H1 (cell line): ENCODE data around the gene LRRC61. TPM values are rescaled to one million over a fixed set of nuclear protein-coding genes. Genes with fewer than 3 reads are reported as not detected.
A peak's percentile ranks its signal among the peaks of the same experiment; 100 is the strongest.

Experiments
- CTCF ChIA-PET: fragments of 300-600 bp; sonication (Branson Sonifier 250); formaldehyde crosslinking; loops from one replicate; lab custom pipeline; 2021; ENCODE audit not compliant: partially characterized antibody; lab: Charles Lee
- POLR2A ChIA-PET: fragments of 300-600 bp; sonication (Branson Sonifier 250); formaldehyde crosslinking; loops from one replicate; lab custom pipeline; 2021; ENCODE audit warnings: inconsistent platforms; ENCODE audit not compliant: partially characterized antibody; lab: Charles Lee
- DNase-seq, 2 experiments: peaks; one replicate each; pipeline versions ENCODE4 v3.0.0 to v3.0.0-alpha.2; 2010 to 2022; ENCODE audit warnings: low spot score in 2 of 2, low read depth in 1 of 2, mixed read lengths in 1 of 2
- FAIRE-seq: peaks from 2 replicates; lab custom pipeline; 2011; peaks lifted over from hg19 to GRCh38; lab: Jason Lieb, UNC
- H2AFZ ChIP-seq: 2 replicates; pipeline ENCODE4 v1.8.1; 2012; ENCODE audit warnings: low read length, inconsistent platforms
- H2AK5ac ChIP-seq: 2 replicates; pipeline ENCODE4 v1.6.1; 2013; ENCODE audit warnings: low read depth, low read length
- H2BK120ac ChIP-seq: replicated peaks from 2 replicates; pipeline ENCODE3; 2013; ENCODE audit warnings: low read depth, low read length, inconsistent platforms
- H2BK12ac ChIP-seq: 2 replicates; pipeline ENCODE4 v1.6.1; 2013; ENCODE audit warnings: low read depth, low read length
- H2BK15ac ChIP-seq: 2 replicates; pipeline ENCODE4 v1.6.1; 2013; ENCODE audit warnings: low read length
- H2BK20ac ChIP-seq: 2 replicates; pipeline ENCODE4 v1.6.1; 2013; ENCODE audit warnings: low read length
- H2BK5ac ChIP-seq: 2 replicates; pipeline ENCODE4 v1.6.1; 2013; ENCODE audit warnings: low read depth, low read length
- H3K14ac ChIP-seq: 2 replicates; pipeline ENCODE4 v1.6.1; 2013; ENCODE audit warnings: inconsistent platforms; ENCODE audit not compliant: insufficient read length
- H3K18ac ChIP-seq: 2 replicates; pipeline ENCODE4 v1.6.1; 2013; ENCODE audit warnings: low read length; ENCODE audit errors: extremely low read depth
- H3K23ac ChIP-seq: 2 replicates; pipeline ENCODE4 v1.6.1; 2013; ENCODE audit warnings: inconsistent platforms; ENCODE audit not compliant: insufficient read length
- H3K23me2 ChIP-seq: 2 replicates; pipeline ENCODE4 v1.6.1; 2013; ENCODE audit warnings: low read depth, low read length
- H3K27ac ChIP-seq: 2 replicates; pipeline ENCODE4 v1.6.1; 2011; ENCODE audit warnings: low read depth, low read length, inconsistent platforms
- H3K27me3 ChIP-seq, 4 experiments: replicated peaks in 1 of 4; 1 replicate in 1 of 4; 2 replicates in 3 of 4; pipeline versions ENCODE4 v1.6.1 to v1.8.1; 2011 to 2013; ENCODE audit warnings: low read length in 3 of 4, mild to moderate bottlenecking in 3 of 4, inconsistent platforms in 2 of 4, mixed read lengths in 2 of 4, moderate library complexity in 1 of 4; ENCODE audit not compliant: control insufficient read depth in 3 of 4, insufficient read depth in 3 of 4; ENCODE audit errors: extremely low read depth in 1 of 4
- H3K36me3 ChIP-seq, 4 experiments: 2 replicates each; pipeline versions ENCODE4 v1.6.1 to v1.8.1; 2011 to 2013; ENCODE audit warnings: mild to moderate bottlenecking in 4 of 4, low read length in 3 of 4, moderate library complexity in 2 of 4, control low read depth in 1 of 4, inconsistent platforms in 1 of 4; ENCODE audit not compliant: insufficient read depth in 4 of 4, control insufficient read depth in 2 of 4
- H3K4ac ChIP-seq: replicated peaks from 2 replicates; pipeline ENCODE3; 2013; ENCODE audit warnings: low read length, low read depth, mixed read lengths, inconsistent platforms; ENCODE audit not compliant: insufficient read length
- H3K4me1 ChIP-seq, 4 experiments: replicated peaks in 1 of 4; 1 replicate in 1 of 4; 2 replicates in 3 of 4; pipeline versions ENCODE4 v1.6.1 to v1.8.1; 2011 to 2013; ENCODE audit warnings: low read length in 3 of 4, inconsistent platforms in 2 of 4, mixed read lengths in 1 of 4; ENCODE audit not compliant: insufficient read depth in 4 of 4, control insufficient read depth in 3 of 4
- H3K4me2 ChIP-seq, 2 experiments: 2 replicates each; pipeline versions ENCODE4 v1.6.1 to v1.8.1; 2011 to 2013; ENCODE audit warnings: low read depth in 2 of 2, low read length in 2 of 2, control low read depth in 1 of 2, inconsistent platforms in 1 of 2, mild to moderate bottlenecking in 1 of 2; ENCODE audit not compliant: insufficient read depth in 1 of 2
- H3K4me3 ChIP-seq, 4 experiments: fragments of 200-600, 300-600 bp in 1 of 4; sonication (generic), shearing (Covaris generic), sonication (Bioruptor Twin) in 1 of 4; 2 replicates each; pipeline versions ENCODE4 v1.5.1 to v1.8.1; 2011 to 2016; ENCODE audit warnings: low read length in 4 of 4, low read depth in 3 of 4, control low read depth in 2 of 4, inconsistent platforms in 2 of 4, mild to moderate bottlenecking in 2 of 4, mixed read lengths in 1 of 4, moderate library complexity in 1 of 4; ENCODE audit not compliant: insufficient read depth in 2 of 4; ENCODE audit errors: extremely low read depth in 1 of 4
- H3K56ac ChIP-seq: replicated peaks from 2 replicates; pipeline ENCODE3; 2013; ENCODE audit warnings: low read depth, mild to moderate bottlenecking, mixed read lengths, low read length, inconsistent platforms; ENCODE audit not compliant: insufficient read length
- H3K79me1 ChIP-seq: 2 replicates; pipeline ENCODE4 v1.6.1; 2013; ENCODE audit warnings: low read depth, low read length, control low read depth
- H3K79me2 ChIP-seq, 2 experiments: 2 replicates each; pipeline versions ENCODE4 v1.6.1 to v1.8.1; 2012 to 2013; ENCODE audit warnings: low read length in 2 of 2, mild to moderate bottlenecking in 2 of 2, inconsistent platforms in 1 of 2; ENCODE audit not compliant: insufficient read depth in 2 of 2, control insufficient read depth in 1 of 2
- H3K9ac ChIP-seq, 4 experiments: replicated peaks in 1 of 4; 1 replicate in 1 of 4; 2 replicates in 3 of 4; pipeline versions ENCODE4 v1.6.1 to v1.8.1; 2011 to 2013; ENCODE audit warnings: low read depth in 3 of 4, low read length in 3 of 4, control low read depth in 2 of 4, mild to moderate bottlenecking in 2 of 4, moderate library complexity in 2 of 4, inconsistent platforms in 1 of 4; ENCODE audit errors: extremely low read depth in 1 of 4
- H3K9me3 ChIP-seq, 2 experiments: 2 replicates each; pipeline versions ENCODE4 v1.6.1 to v1.8.1; 2012 to 2013; ENCODE audit warnings: mild to moderate bottlenecking in 2 of 2, moderate library complexity in 2 of 2, control low read depth in 1 of 2, inconsistent platforms in 1 of 2, low read depth in 1 of 2, low read length in 1 of 2, mixed read lengths in 1 of 2; ENCODE audit not compliant: insufficient read depth in 2 of 2
- H4K20me1 ChIP-seq, 2 experiments: replicated peaks in 1 of 2; 2 replicates each; pipeline versions ENCODE3 to v1.8.1; 2011 to 2013; ENCODE audit warnings: inconsistent platforms in 2 of 2, low read length in 2 of 2, mild to moderate bottlenecking in 1 of 2; ENCODE audit not compliant: insufficient read depth in 2 of 2, control insufficient read depth in 1 of 2
- H4K5ac ChIP-seq: 2 replicates; pipeline ENCODE4 v1.6.1; 2013; ENCODE audit warnings: low read length, low read depth, mixed read lengths, inconsistent platforms; ENCODE audit not compliant: insufficient read length
- H4K8ac ChIP-seq: 2 replicates; pipeline ENCODE4 v1.8.0; 2013; ENCODE audit warnings: mild to moderate bottlenecking, moderate library complexity, low read length, inconsistent platforms; ENCODE audit not compliant: insufficient read depth; ENCODE audit errors: extremely low read depth
- H4K91ac ChIP-seq: replicated peaks from 2 replicates; pipeline ENCODE3; 2013; ENCODE audit warnings: low read length, mixed read lengths, inconsistent platforms; ENCODE audit not compliant: insufficient read length
- CREB1 ChIP-seq: IDR thresholded peaks from 2 replicates; pipeline ENCODE4 v1.6.1; 2012; ENCODE audit warnings: inconsistent platforms
- KDM1A ChIP-seq: fragments of 200-600, 300-600 bp; sonication (generic); IDR thresholded peaks from 2 replicates; pipeline ENCODE4 v1.7.1; 2016; ENCODE audit warnings: mild to moderate bottlenecking, low read length, borderline replicate concordance
- NANOG ChIP-seq: IDR thresholded peaks from 2 replicates; pipeline ENCODE4 v1.6.1; 2011; ENCODE audit warnings: low read length, low read depth, mild to moderate bottlenecking, inconsistent platforms; ENCODE audit not compliant: insufficient read depth, poor library complexity, severe bottlenecking
- NRF1 ChIP-seq: IDR thresholded peaks from 2 replicates; pipeline ENCODE4 v1.6.1; 2011; ENCODE audit warnings: mild to moderate bottlenecking, low read depth, low read length, improper control_type of control experiment
- SRF ChIP-seq: IDR thresholded peaks from 2 replicates; pipeline ENCODE4 v1.6.1; 2011; ENCODE audit warnings: mild to moderate bottlenecking, low read depth, low read length, moderate library complexity
- WGBS, 2 experiments: shearing (Covaris generic) in 1 of 2; methylation state at CpG; one replicate each; pipeline versions ENCODE4 v1.1.6 to v1.1.7; 2013 to 2015; ENCODE audit warnings: low lambda C conversion rate in 2 of 2, mixed read lengths in 2 of 2, inconsistent platforms in 1 of 2, low coverage in 1 of 2, missing lambda C conversion rate in 1 of 2; ENCODE audit not compliant: insufficient replicate concordance in 2 of 2, insufficient coverage in 1 of 2, insufficient read length in 1 of 2; ENCODE audit errors: extremely low coverage in 1 of 2, missing lambda C conversion rate in 1 of 2; 5-methylcytosine and 5-hydroxymethylcytosine counted together
- polyA plus RNA-seq, 7 experiments: library from polyadenylated mRNA; depleted of rRNA in 3 of 7; stranded (reverse) in 5 of 7; unstranded in 2 of 7; fragments of >200 nt in 5 of 7; fragments of 200-250 nt in 2 of 7; gene quantifications; 1 replicate in 5 of 7; 2 replicates in 1 of 7; 4 replicates in 1 of 7; pipeline versions ENCODE4 v1.2.1 to v1.2.3, GENCODE V29; 2011 to 2013; ENCODE audit warnings: missing spikeins in 2 of 7, mixed read lengths in 2 of 7
- total RNA-seq: library from RNA; stranded (reverse); fragmentation: NEBNext Ultra II Directional; extraction: Animal tissue kit (Norgen Biotek cat#: 25700); gene quantifications from 2 replicates; pipeline ENCODE4 v1.2.1, GENCODE V29; 2021
- TF ChIP-seq, protein P1 (sequence below): IDR thresholded peaks from 2 replicates; pipeline ENCODE4 v1.6.1; 2012; ENCODE audit warnings: inconsistent platforms

Gene LRRC61
- total and polyA plus RNA-seq, 2 of the 8 experiments (the other 6 are each of a cell fraction or from before 2014, with no cell fraction given) = 0.73 to 44.8 TPM

DNA sequence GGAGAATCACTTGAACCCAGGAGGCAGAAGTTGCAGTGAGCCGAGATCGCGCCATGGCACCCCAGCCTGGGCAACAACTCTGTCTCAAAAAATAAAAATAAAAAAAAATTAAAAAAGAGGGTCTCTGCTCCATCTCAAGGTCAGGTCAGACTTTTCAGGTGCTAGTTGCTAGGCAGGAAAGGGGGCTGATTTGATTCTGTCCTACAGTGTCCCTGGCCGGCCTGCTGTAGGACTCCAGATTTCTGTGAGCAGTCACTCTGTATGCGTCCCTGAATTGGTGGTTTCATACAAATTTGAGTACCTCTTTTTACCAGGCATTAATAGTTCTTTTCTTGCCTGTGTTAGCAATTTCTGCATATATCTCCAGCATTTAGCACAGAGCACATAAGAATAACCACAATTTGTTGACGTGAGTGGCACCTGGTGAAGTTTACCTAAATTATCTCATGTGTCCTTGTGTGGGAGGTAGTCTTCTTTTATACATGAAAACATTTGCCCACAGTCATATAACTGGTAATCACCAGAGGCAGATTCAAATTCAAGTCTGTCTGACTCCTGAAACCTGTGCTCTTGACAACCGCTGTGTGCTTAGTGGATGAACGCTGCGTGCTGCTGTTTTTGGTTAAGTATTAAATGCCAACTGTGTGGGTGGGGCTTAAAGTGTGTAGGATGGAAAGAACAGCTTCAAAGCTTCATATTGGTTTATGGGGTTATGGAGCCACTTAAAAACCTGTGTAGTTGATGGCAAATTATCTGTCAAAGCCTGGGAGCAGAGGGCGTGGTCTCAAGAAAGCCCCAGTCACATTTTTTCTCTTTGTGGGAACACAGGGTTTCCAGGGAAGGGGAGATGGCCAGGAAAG is 52.7 kb downstream of the LRRC61 start:
- no peak overlapping the region for H2BK20ac ChIP-seq
- no peak overlapping the region for H2AK5ac ChIP-seq
- H3K79me1 ChIP-seq = peaks cover 15% of the 10 kb centered on the region
- peak overlapping the region; percentile 78; the same call in 1 of the 2 replicates for H2BK5ac ChIP-seq
- H3K23me2 ChIP-seq = peaks cover 11% of the 10 kb centered on the region
- POLR2A ChIA-PET = interaction anchor here (0.6 to 8.6 kb wide), 14 partner anchors 9 to 283 kb away, joined by 3 to 230 read pairs (median 4); partner anchors contain the start of gene REPIN1
- H3K27ac ChIP-seq = no peak overlapping the region
- no peak overlapping the region for H4K91ac ChIP-seq
- H3K56ac ChIP-seq = no peak overlapping the region
- 89% methylated on average over 10 of the region's 10 CpGs; no CpG with 5 or more reads in 1 of the 2 experiments for WGBS, 2 experiments
- H4K20me1 ChIP-seq = peaks cover 0 to 13% of the 10 kb centered on the region in 2 experiments
- no peak overlapping the region for H2AFZ ChIP-seq
- no peaks in the 10 kb centered on the region for H3K27me3 ChIP-seq
- no peak overlapping the region for H4K5ac ChIP-seq
- H3K79me2 ChIP-seq = peaks cover 0 to 48% of the 10 kb centered on the region in 2 experiments
- H3K4me1 ChIP-seq = peaks cover 9 to 23% (median 11%) of the 10 kb centered on the region in 4 experiments
- DNase-seq = no peak
- H3K9ac ChIP-seq = no peak overlapping the region
- H2BK15ac ChIP-seq = no peak overlapping the region
- no peak overlapping the region for H4K8ac ChIP-seq
- H3K4me2 ChIP-seq = no peak overlapping the region
- no peak overlapping the region for H2BK120ac ChIP-seq
- H3K14ac ChIP-seq = no peak overlapping the region
- CTCF ChIA-PET = interaction anchor here (0.6 to 2.0 kb wide), 7 partner anchors 9 to 186 kb away, joined by 3 to 13 read pairs (median 3); no protein-coding TSS in a partner anchor
- no peak overlapping the region for H3K23ac ChIP-seq
- H3K18ac ChIP-seq = no peak overlapping the region
- H3K4ac ChIP-seq = no peak overlapping the region
- H3K9me3 ChIP-seq = no peaks in the 10 kb centered on the region
- H2BK12ac ChIP-seq = no peak overlapping the region
- no peak for TF ChIP-seq NRF1
- no peak for TF ChIP-seq NANOG
- TF ChIP-seq, protein P1, sequence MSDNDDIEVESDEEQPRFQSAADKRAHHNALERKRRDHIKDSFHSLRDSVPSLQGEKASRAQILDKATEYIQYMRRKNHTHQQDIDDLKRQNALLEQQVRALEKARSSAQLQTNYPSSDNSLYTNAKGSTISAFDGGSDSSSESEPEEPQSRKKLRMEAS = no peak
- TF ChIP-seq CREB1 = no peak
- no peak for TF ChIP-seq SRF
- no peak for TF ChIP-seq KDM1A
- H3K36me3 ChIP-seq = peaks cover 16 to 36% (median 26%) of the 10 kb centered on the region in 4 experiments
- no peak for FAIRE-seq
- H3K4me3 ChIP-seq = no peak overlapping the region
